Neuronal stem cell (in vitro differentiated cells): ENCODE results near the gene PXMP2.

Source experiments
- DNase-seq: peaks from one replicate; pipeline ENCODE4 v3.0.0-alpha.2; 2013; ENCODE audit warnings: low spot score
- H2AFZ ChIP-seq: one replicate; pipeline ENCODE4 v1.6.1; 2013; ENCODE audit warnings: mild to moderate bottlenecking, low read length, inconsistent platforms
- H2AK5ac ChIP-seq: 2 replicates; pipeline ENCODE4 v1.6.1; 2013; ENCODE audit warnings: low read depth, mild to moderate bottlenecking, inconsistent platforms, low read length, moderate library complexity, mixed read lengths
- H2BK120ac ChIP-seq: 2 replicates; pipeline ENCODE4 v1.6.1; 2013; ENCODE audit warnings: low read depth, mild to moderate bottlenecking, inconsistent platforms, low read length, moderate library complexity, mixed read lengths
- H2BK12ac ChIP-seq: one replicate; pipeline ENCODE4 v1.6.1; 2013; ENCODE audit warnings: low read length, inconsistent platforms
- H2BK15ac ChIP-seq: 2 replicates; pipeline ENCODE4 v1.6.1; 2013; ENCODE audit warnings: mild to moderate bottlenecking, low read length, inconsistent platforms, mixed read lengths
- H2BK5ac ChIP-seq: one replicate; pipeline ENCODE4 v1.6.1; 2013; ENCODE audit warnings: inconsistent platforms, mild to moderate bottlenecking, low read length, moderate library complexity
- H3K14ac ChIP-seq: one replicate; pipeline ENCODE4 v1.6.1; 2013; ENCODE audit warnings: low read length, inconsistent platforms
- H3K18ac ChIP-seq: 2 replicates; pipeline ENCODE4 v1.6.1; 2013; ENCODE audit warnings: low read length, inconsistent platforms
- H3K23ac ChIP-seq: 2 replicates; pipeline ENCODE4 v1.6.1; 2013; ENCODE audit warnings: low read depth, mild to moderate bottlenecking, mixed read lengths, low read length, inconsistent platforms; ENCODE audit not compliant: poor library complexity
- H3K27ac ChIP-seq: replicated peaks from 3 replicates; pipeline ENCODE4 v1.5.1; 2013; ENCODE audit warnings: low read length, inconsistent platforms
- H3K27me3 ChIP-seq, 3 experiments: 2 replicates each; pipeline ENCODE4 v1.6.1; 2013; ENCODE audit warnings: low read length in 3 of 3, mild to moderate bottlenecking in 2 of 3, inconsistent platforms in 1 of 3, low read depth in 1 of 3, mixed read lengths in 1 of 3, moderate library complexity in 1 of 3; ENCODE audit not compliant: control insufficient read depth in 3 of 3, insufficient read depth in 3 of 3
- H3K36me3 ChIP-seq, 2 donors: replicated peaks in 1 of 2; 2 replicates each; pipeline ENCODE4 v1.6.1; 2013; ENCODE audit warnings: low read length in 2 of 2; ENCODE audit not compliant: control insufficient read depth in 2 of 2, insufficient read depth in 2 of 2
- H3K4ac ChIP-seq: 2 replicates; pipeline ENCODE4 v1.6.1; 2013; ENCODE audit warnings: inconsistent platforms, mild to moderate bottlenecking, low read length, moderate library complexity
- H3K4me1 ChIP-seq, 2 donors: 1 replicate in 1 of 2; 2 replicates in 1 of 2; pipeline ENCODE4 v1.6.1; 2013; ENCODE audit warnings: low read length in 2 of 2, low read depth in 1 of 2; ENCODE audit not compliant: control insufficient read depth in 2 of 2, insufficient read depth in 1 of 2
- H3K4me2 ChIP-seq: one replicate; pipeline ENCODE4 v1.6.1; 2013; ENCODE audit warnings: mild to moderate bottlenecking, low read length, inconsistent platforms; ENCODE audit not compliant: insufficient read depth, poor library complexity, severe bottlenecking
- H3K4me3 ChIP-seq, 2 donors: 2 replicates each; pipeline ENCODE4 v1.5.1; 2013; ENCODE audit warnings: low read length in 2 of 2, mild to moderate bottlenecking in 2 of 2, inconsistent platforms in 1 of 2, moderate library complexity in 1 of 2
- H3K79me1 ChIP-seq: one replicate; pipeline ENCODE4 v1.6.1; 2013; ENCODE audit warnings: low read depth, mild to moderate bottlenecking, inconsistent platforms, low read length, moderate library complexity
- H3K9ac ChIP-seq: one replicate; pipeline ENCODE4 v1.6.1; 2013; ENCODE audit warnings: mild to moderate bottlenecking, low read depth, low read length, inconsistent platforms; ENCODE audit not compliant: poor library complexity
- H3K9me3 ChIP-seq, 2 donors: replicated peaks in 1 of 2; 2 replicates each; pipeline versions ENCODE3 to v1.6.1; 2013; ENCODE audit warnings: low read length in 2 of 2, mild to moderate bottlenecking in 2 of 2, inconsistent platforms in 1 of 2, low read depth in 1 of 2, mixed read lengths in 1 of 2, moderate library complexity in 1 of 2; ENCODE audit not compliant: control insufficient read depth in 2 of 2, insufficient read depth in 1 of 2
- H4K8ac ChIP-seq: one replicate; pipeline ENCODE4 v1.6.1; 2013; ENCODE audit warnings: low read depth, mild to moderate bottlenecking, inconsistent platforms, low read length, moderate library complexity
- H4K91ac ChIP-seq: one replicate; pipeline ENCODE4 v1.6.1; 2013; ENCODE audit warnings: low read length, low read depth, mild to moderate bottlenecking, inconsistent platforms; ENCODE audit not compliant: poor library complexity
- WGBS, 2 donors: extraction: QIAGEN DNeasy Blood & Tissue Kit; methylation state at CpG; one replicate each; pipeline ENCODE4 v1.1.7; 2013; ENCODE audit warnings: missing lambda C conversion rate in 2 of 2, mixed read lengths in 1 of 2; ENCODE audit not compliant: insufficient read length in 2 of 2, insufficient replicate concordance in 1 of 2; ENCODE audit errors: extremely low coverage in 2 of 2; 5-methylcytosine and 5-hydroxymethylcytosine counted together

The PXMP2 gene

DNA sequence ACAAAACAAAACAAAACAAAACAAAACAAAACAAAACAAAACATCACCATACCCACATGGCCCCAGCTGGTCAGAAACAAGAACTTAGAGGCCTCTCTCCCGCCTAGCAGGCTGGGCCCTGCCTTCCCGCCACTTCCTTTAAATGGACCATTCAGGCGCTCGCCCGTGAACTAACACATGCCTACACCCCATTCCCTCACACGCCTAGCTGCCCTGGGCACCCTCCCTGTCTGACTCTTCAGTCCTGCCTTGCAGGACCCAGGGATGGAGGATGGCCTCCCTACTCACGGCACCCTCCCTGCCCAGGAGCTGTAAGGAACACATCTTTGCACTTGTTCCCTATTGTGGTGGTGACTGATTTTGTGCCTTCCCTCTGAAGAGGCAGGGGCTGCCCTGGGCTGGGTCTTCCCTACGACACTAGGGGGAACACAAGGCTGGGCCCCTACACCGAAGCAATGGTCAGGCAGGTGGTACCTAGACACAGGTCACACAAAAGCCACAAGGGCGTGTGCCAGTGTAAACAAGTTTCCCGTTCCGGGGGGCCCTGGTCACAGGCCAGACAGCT is 47.3 kb upstream of the PXMP2 start:
- no peak for DNase-seq
- no peaks in the 10 kb centered on the region for H3K4me1 ChIP-seq
- no peak overlapping the region for H2BK5ac ChIP-seq
- no peak overlapping the region for H3K14ac ChIP-seq
- H3K27me3 ChIP-seq: no peaks in the 10 kb centered on the region
- H2BK120ac ChIP-seq: no peak overlapping the region
- H3K4me2 ChIP-seq: no peak overlapping the region
- H4K91ac ChIP-seq: no peak overlapping the region
- no peak overlapping the region for H3K4ac ChIP-seq
- no peak overlapping the region for H3K27ac ChIP-seq
- H3K9ac ChIP-seq: peak overlapping the region; percentile 67
- no peak overlapping the region for H2BK15ac ChIP-seq
- peaks cover 8% of the 10 kb centered on the region for H3K79me1 ChIP-seq
- no peak overlapping the region for H2AK5ac ChIP-seq
- H3K18ac ChIP-seq: peak overlapping the region; percentile 49
- no peak overlapping the region for H2AFZ ChIP-seq
- H3K4me3 ChIP-seq: peak overlapping the region in 1 of 2 donors; percentile 10
- H3K36me3 ChIP-seq: peaks cover 76 to 94% of the 10 kb centered on the region in 2 donors
- H3K23ac ChIP-seq: no peak overlapping the region
- H3K9me3 ChIP-seq: peaks cover 0 to 2% of the 10 kb centered on the region in 2 donors
- no peak overlapping the region for H2BK12ac ChIP-seq
- WGBS, 2 donors: no CpG with 5 or more reads among the region's 12 CpGs
- no peak overlapping the region for H4K8ac ChIP-seq

DNA sequence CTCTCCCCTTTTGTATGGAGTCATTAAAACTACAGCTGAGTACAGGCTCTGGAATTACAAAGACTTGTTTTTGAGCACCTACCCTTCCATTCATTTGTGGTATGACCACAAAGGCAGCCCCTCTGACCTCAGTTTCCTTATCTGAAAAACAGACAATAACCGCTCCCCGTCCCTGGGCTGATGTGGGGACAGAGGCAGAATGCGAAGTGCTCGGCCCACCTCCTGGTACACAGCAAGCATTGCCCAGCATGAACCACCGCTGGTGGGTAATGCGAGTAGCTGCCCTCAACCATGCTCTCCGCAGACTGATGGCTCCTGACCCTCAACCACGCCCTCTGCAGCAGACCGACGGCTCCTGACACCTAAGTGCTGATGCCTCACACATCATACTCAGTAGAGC is 46.5 kb upstream of the PXMP2 start:
- Histone ChIP-seq H3K4me3 (no peak overlapping the region), H2BK12ac (no peak overlapping the region), H3K79me1 (peaks cover 4% of the 10 kb centered on the region), H3K27ac (no peak overlapping the region), H3K23ac (no peak overlapping the region), H3K9me3 (peaks cover 0 to 2% of the 10 kb centered on the region in 2 donors), H2AK5ac (no peak overlapping the region), H3K4me1 (no peaks in the 10 kb centered on the region), H2BK5ac (no peak overlapping the region), H3K36me3 (peaks cover 70 to 94% of the 10 kb centered on the region in 2 donors), H4K8ac (no peak overlapping the region), H3K14ac (no peak overlapping the region), H2BK120ac (no peak overlapping the region), H3K4ac (no peak overlapping the region), H2BK15ac (no peak overlapping the region), H4K91ac (no peak overlapping the region), H3K9ac (peak overlapping the region; percentile 56), H3K4me2 (no peak overlapping the region), H2AFZ (no peak overlapping the region), H3K27me3 (no peaks in the 10 kb centered on the region), H3K18ac (no peak overlapping the region)
- DNase-seq: no peak
- no CpG with 5 or more reads among the region's 10 CpGs for WGBS, 2 donors

DNA sequence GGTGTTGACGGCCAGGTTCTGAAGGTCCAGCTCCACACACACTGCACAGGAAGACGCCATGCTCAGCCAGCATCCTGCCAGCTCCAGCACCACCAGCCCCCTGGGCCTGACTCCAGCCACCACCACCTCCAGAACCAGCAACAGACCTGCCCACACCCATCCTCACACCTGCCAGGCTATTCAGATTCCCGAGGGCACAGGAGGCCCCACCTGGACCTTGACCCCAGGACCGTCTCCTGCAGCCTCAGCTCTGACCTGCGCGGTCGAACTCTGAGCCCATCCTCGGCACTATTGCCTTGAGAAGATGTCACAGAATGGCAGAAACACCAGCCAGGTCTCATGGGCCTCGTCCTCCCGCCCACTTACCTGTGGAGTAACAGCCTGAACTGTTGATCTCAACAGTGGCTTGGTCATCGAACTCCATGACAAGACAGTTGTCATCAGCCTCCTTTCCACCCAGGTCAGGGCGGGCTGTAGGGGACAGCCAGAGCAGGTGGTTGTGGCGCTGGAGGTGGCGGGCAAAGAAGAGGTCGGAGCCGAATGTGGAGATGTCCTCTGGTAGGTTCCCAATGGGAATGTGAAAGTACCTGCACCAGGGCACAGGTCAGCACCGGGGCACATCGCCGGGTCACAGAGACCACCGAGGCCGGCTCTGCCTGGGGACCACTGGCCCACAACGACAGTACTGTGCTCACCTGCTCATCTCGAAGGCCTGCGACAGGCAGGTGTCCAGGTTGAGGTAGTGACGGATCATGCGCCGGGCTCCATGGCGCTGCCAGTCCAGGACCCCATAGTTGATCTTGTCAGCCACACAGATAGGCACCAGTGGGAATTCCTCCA is 45.4 kb upstream of the PXMP2 start:
- H3K9ac ChIP-seq: peak overlapping the region; percentile 77
- H2BK15ac ChIP-seq: no peak overlapping the region
- H2AK5ac ChIP-seq: no peak overlapping the region
- H3K14ac ChIP-seq: no peak overlapping the region
- H2BK5ac ChIP-seq: peak overlapping the region; percentile 13
- no peak overlapping the region for H3K18ac ChIP-seq
- DNase-seq: no peak
- H4K8ac ChIP-seq: peak overlapping the region; percentile 17
- no peak overlapping the region for H2AFZ ChIP-seq
- H3K4ac ChIP-seq: no peak overlapping the region
- H3K27me3 ChIP-seq: no peaks in the 10 kb centered on the region
- H3K4me3 ChIP-seq: no peak overlapping the region
- peaks cover 0 to 2% of the 10 kb centered on the region in 2 donors for H3K9me3 ChIP-seq
- H3K36me3 ChIP-seq: peaks cover 65 to 94% of the 10 kb centered on the region in 2 donors
- H3K23ac ChIP-seq: peak overlapping the region; percentile 73
- no CpG with 5 or more reads among the region's 28 CpGs for WGBS, 2 donors
- H3K79me1 ChIP-seq: peaks cover 4% of the 10 kb centered on the region
- no peak overlapping the region for H3K4me2 ChIP-seq
- H3K4me1 ChIP-seq: no peaks in the 10 kb centered on the region
- no peak overlapping the region for H2BK120ac ChIP-seq
- no peak overlapping the region for H2BK12ac ChIP-seq
- H4K91ac ChIP-seq: no peak overlapping the region
- H3K27ac ChIP-seq: no peak overlapping the region
